Measurements from ENCODE around the gene BMP6. TPM values are rescaled to one million over a fixed set of nuclear protein-coding genes. Genes with fewer than 3 reads are reported as not detected.

The BMP6 gene
- polyA plus RNA-seq, 3 donors = not detected

GRCh38 chr6:7684076-7684475, 41.8 kb upstream of the BMP6 start:
- Mint-ChIP-seq H3K27me3 (ENCODE audit: low read depth in 3 of 3) (peaks cover 2 to 6% (median 3%) of the 10 kb centered on the region in 3 donors), H3K27ac (no peak overlapping the region), H3K36me3 (no peaks in the 10 kb centered on the region), H3K4me3 (no peak overlapping the region), H3K9me3 (peaks cover 0 to 1% (median 0%) of the 10 kb centered on the region in 7 donors), H3K4me1 (no peaks in the 10 kb centered on the region)
- H3K36me3 ChIP-seq (replicated peaks in 1 of 2; ENCODE audit: control insufficient read depth in 1 of 2, insufficient read depth in 2 of 2, low read length in 2 of 2) = no peaks in the 10 kb centered on the region
- no CpG with 5 or more reads among the region's 1 CpG for WGBS (ENCODE audit: insufficient coverage)
- H2AFZ ChIP-seq (ENCODE audit: insufficient read depth, low read depth, low read length, poor library complexity, severe bottlenecking) = no peak overlapping the region
- no peak overlapping the region for H3K4me2 ChIP-seq (replicated peaks; ENCODE audit: extremely low read depth, low read length, poor library complexity, severe bottlenecking)
- H3K9ac ChIP-seq (ENCODE audit: insufficient read depth, low read length, poor library complexity, severe bottlenecking) = no peak overlapping the region
- H3K9me3 ChIP-seq (replicated peaks in 1 of 2; ENCODE audit: control insufficient read depth in 1 of 2, insufficient read depth in 1 of 2, low read length in 2 of 2) = no peaks in the 10 kb centered on the region
- H3K27me3 ChIP-seq (ENCODE audit: control insufficient read depth in 2 of 2, insufficient read depth in 2 of 2, low read length in 2 of 2) = peaks cover 0 to 3% of the 10 kb centered on the region in 2 donors
- no peak overlapping the region for H3K4me3 ChIP-seq (replicated peaks in 1 of 3; ENCODE audit: low read depth in 2 of 3, low read length in 3 of 3)
- H4K20me1 ChIP-seq (ENCODE audit: insufficient read depth, low read length) = no peaks in the 10 kb centered on the region
- no peak for TF ChIP-seq CTCF (IDR thresholded peaks at IDR 0.05)
- H3K4me1 ChIP-seq (ENCODE audit: control insufficient read depth in 1 of 2, insufficient read depth in 2 of 2, low read length in 2 of 2) = no peaks in the 10 kb centered on the region
- no peak overlapping the region for H3K27ac ChIP-seq (ENCODE audit: low read depth in 1 of 2, low read length in 2 of 2)
- H3K79me2 ChIP-seq (ENCODE audit: insufficient read depth, low read length) = no peaks in the 10 kb centered on the region
- intact Hi-C loops (cut with micrococcal nuclease) = no loop called here
- no peak for DNase-seq

- Histone ChIP-seq H4K20me1 (ENCODE audit: insufficient read depth, low read length) (no peaks in the 10 kb centered on the region), H3K4me2 (replicated peaks; ENCODE audit: extremely low read depth, low read length, poor library complexity, severe bottlenecking) (no peak overlapping the region), H3K4me1 (ENCODE audit: control insufficient read depth in 1 of 2, insufficient read depth in 2 of 2, low read length in 2 of 2) (no peaks in the 10 kb centered on the region), H3K27me3 (ENCODE audit: control insufficient read depth in 2 of 2, insufficient read depth in 2 of 2, low read length in 2 of 2) (peaks cover 0 to 3% of the 10 kb centered on the region in 2 donors), H3K27ac (ENCODE audit: low read depth in 1 of 2, low read length in 2 of 2) (no peak overlapping the region), H3K79me2 (ENCODE audit: insufficient read depth, low read length) (no peaks in the 10 kb centered on the region), H3K9me3 (replicated peaks in 1 of 2; ENCODE audit: control insufficient read depth in 1 of 2, insufficient read depth in 1 of 2, low read length in 2 of 2) (no peaks in the 10 kb centered on the region), H3K36me3 (replicated peaks in 1 of 2; ENCODE audit: control insufficient read depth in 1 of 2, insufficient read depth in 2 of 2, low read length in 2 of 2) (no peaks in the 10 kb centered on the region), H3K4me3 (replicated peaks in 1 of 3; ENCODE audit: low read depth in 2 of 3, low read length in 3 of 3) (no peak overlapping the region), H2AFZ (ENCODE audit: insufficient read depth, low read depth, low read length, poor library complexity, severe bottlenecking) (no peak overlapping the region), H3K9ac (ENCODE audit: insufficient read depth, low read length, poor library complexity, severe bottlenecking) (no peak overlapping the region)
- Mint-ChIP-seq H3K36me3 (no peaks in the 10 kb centered on the region), H3K4me3 (no peak overlapping the region), H3K4me1 (no peaks in the 10 kb centered on the region), H3K27ac (no peak overlapping the region), H3K9me3 (peaks cover 0 to 1% (median 0%) of the 10 kb centered on the region in 7 donors), H3K27me3 (ENCODE audit: low read depth in 3 of 3) (peaks cover 2 to 6% (median 3%) of the 10 kb centered on the region in 3 donors)
- intact Hi-C loops (cut with micrococcal nuclease) = no loop called here
- no peak for DNase-seq
- no peak for TF ChIP-seq CTCF (IDR thresholded peaks at IDR 0.05)
- WGBS (ENCODE audit: insufficient coverage) = 100% methylated on average over 2 of the region's 4 CpGs
These were observed 41.1 kb upstream of the BMP6 start for GRCh38 chr6:7684843-7685242.

All from CD14-positive monocyte (primary cell).